GM12878 (cell line): ENCODE data around the gene CHRNA5. TPM values are rescaled to one million over a fixed set of nuclear protein-coding genes. Genes with fewer than 3 reads are reported as not detected.

Experiments
- ATAC-seq: fragments of 200-7000 bp; cut with Tn5 transposase; 3 replicates; pipeline ENCODE4 v1.9.1; 2020; ENCODE audit warnings: mild to moderate bottlenecking, moderate library complexity
- BruUV-seq: library from RNA; stranded (reverse); fragments of 400-500 nt; replicated peaks from 2 replicates; lab custom pipeline; 2021; lab: Mats Ljungman, UMichigan
- CTCF ChIA-PET: fragments of 300-600 bp; sonication (Branson Sonifier 250); formaldehyde crosslinking; extraction: SDS; loops from one replicate; lab custom pipeline; 2021; ENCODE audit warnings: inconsistent platforms; lab: Yijun Ruan, JAX
- POLR2A ChIA-PET: fragments of 350-600 bp; formaldehyde crosslinking; extraction: SDS; loops from one replicate; lab custom pipeline; 2021; ENCODE audit warnings: inconsistent platforms; lab: Charles Lee
- RAD21 ChIA-PET: fragments of 300-600 bp; sonication (Branson Sonifier 250); formaldehyde crosslinking; loops from one replicate; lab custom pipeline; 2023; ENCODE audit warnings: antibody characterized with exemption; ENCODE audit not compliant: unreplicated experiment; lab: Charles Lee
- SMC1A ChIA-PET: fragments of 300-600 bp; sonication (Branson Sonifier 250); formaldehyde crosslinking; loops from one replicate; lab custom pipeline; 2023; ENCODE audit not compliant: unreplicated experiment, uncharacterized antibody; lab: Charles Lee
- DNase-seq: peaks from one replicate; pipeline ENCODE4 v3.0.0-alpha.2; 2011; ENCODE audit warnings: low read depth, low spot score
- FAIRE-seq: peaks from 3 replicates; lab custom pipeline; 2011; peaks lifted over from hg19 to GRCh38; lab: Jason Lieb, UNC
- H2AFZ ChIP-seq: 2 replicates; pipeline ENCODE4 v1.6.0; 2011; ENCODE audit warnings: low read depth, low read length, control low read depth; ENCODE audit not compliant: control insufficient read depth
- H3K27ac ChIP-seq: 2 replicates; pipeline ENCODE4 v1.5.1; 2011; ENCODE audit warnings: control low read depth; ENCODE audit not compliant: control insufficient read depth, insufficient read depth
- H3K27me3 ChIP-seq, 2 experiments: replicated peaks in 1 of 2; 2 replicates each; pipeline versions ENCODE4 v1.6.0 to v1.6.1; 2011; ENCODE audit warnings: low read length in 1 of 2; ENCODE audit not compliant: control insufficient read depth in 2 of 2, insufficient read depth in 2 of 2
- H3K36me3 ChIP-seq, 2 experiments: 2 replicates each; pipeline ENCODE4 v1.5.1; 2011; ENCODE audit warnings: low read length in 1 of 2; ENCODE audit not compliant: control insufficient read depth in 2 of 2, insufficient read depth in 2 of 2
- H3K4me1 ChIP-seq: 2 replicates; pipeline ENCODE4 v1.6.1; 2011; ENCODE audit warnings: mild to moderate bottlenecking, low read length, moderate library complexity, mixed read lengths; ENCODE audit not compliant: control insufficient read depth, insufficient read depth
- H3K4me2 ChIP-seq: 2 replicates; pipeline ENCODE4 v1.6.0; 2011; ENCODE audit warnings: control low read depth; ENCODE audit not compliant: control insufficient read depth, insufficient read depth
- H3K4me3 ChIP-seq: fragments of 200-600 bp; sonication (generic); 2 replicates; pipeline ENCODE4 v1.5.1; 2016
- H3K79me2 ChIP-seq: 2 replicates; pipeline ENCODE4 v1.6.0; 2011; ENCODE audit warnings: low read length; ENCODE audit not compliant: control insufficient read depth, insufficient read depth
- H3K9ac ChIP-seq: 2 replicates; pipeline ENCODE4 v1.8.0; 2011; ENCODE audit warnings: low read length, control low read depth, mixed read lengths; ENCODE audit not compliant: control insufficient read depth, insufficient read depth
- H3K9me3 ChIP-seq: replicated peaks from 3 replicates; pipeline ENCODE4 v1.5.1; 2011; ENCODE audit warnings: mild to moderate bottlenecking, low read length; ENCODE audit not compliant: control insufficient read depth, insufficient read depth
- H4K20me1 ChIP-seq: 2 replicates; pipeline ENCODE4 v1.6.0; 2011; ENCODE audit not compliant: control insufficient read depth, insufficient read depth
- BACH1 ChIP-seq: fragments of 450-650 bp; IDR thresholded peaks from 2 replicates; pipeline ENCODE4 v1.6.1; 2017; ENCODE audit warnings: mild to moderate bottlenecking, borderline replicate concordance
- IRF3 ChIP-seq: fragments of 450-650 bp; IDR thresholded peaks from 2 replicates; pipeline ENCODE4 v1.6.1; 2014; ENCODE audit warnings: mild to moderate bottlenecking
- JUNB ChIP-seq: IDR thresholded peaks from 2 replicates; pipeline ENCODE4 v1.6.1; 2016; ENCODE audit warnings: antibody characterized with exemption, mild to moderate bottlenecking
- MEF2A ChIP-seq: IDR thresholded peaks from 2 replicates; pipeline ENCODE4 v1.6.1; 2011; ENCODE audit warnings: low read depth, mild to moderate bottlenecking, low read length, moderate library complexity; ENCODE audit not compliant: insufficient read depth
- MLLT1 ChIP-seq: fragments of 450-650 bp; IDR thresholded peaks from 2 replicates; pipeline ENCODE4 v1.6.1; 2016; ENCODE audit warnings: mild to moderate bottlenecking
- MTA3 ChIP-seq: IDR thresholded peaks from 2 replicates; pipeline ENCODE4 v1.6.1; 2012; ENCODE audit warnings: low read length, inconsistent platforms, borderline replicate concordance
- PML ChIP-seq: IDR thresholded peaks from 2 replicates; pipeline ENCODE4 v1.6.1; 2012; ENCODE audit warnings: low read length, inconsistent platforms
- POLR2AphosphoS5 ChIP-seq: IDR thresholded peaks from 2 replicates; pipeline ENCODE4 v1.6.1; 2011; ENCODE audit warnings: mild to moderate bottlenecking, low read length, inconsistent platforms
- POU2F2 ChIP-seq: IDR thresholded peaks from 3 replicates; pipeline ENCODE4 v1.6.1; 2011; ENCODE audit warnings: low read depth, mild to moderate bottlenecking, low read length, borderline replicate concordance
- RELA ChIP-seq: fragments of 450-650 bp; IDR thresholded peaks from 2 replicates; pipeline ENCODE4 v1.8.0; 2014; ENCODE audit warnings: borderline replicate concordance; ENCODE audit not compliant: partially characterized antibody
- SIN3A ChIP-seq: IDR thresholded peaks from 2 replicates; pipeline ENCODE4 v1.6.1; 2012; ENCODE audit warnings: low read depth, low read length, improper control_type of control experiment
- SMAD1 ChIP-seq: fragments of 450-650 bp; IDR thresholded peaks from 2 replicates; pipeline ENCODE4 v1.6.1; 2018; ENCODE audit warnings: mild to moderate bottlenecking, low read depth; ENCODE audit not compliant: partially characterized antibody
- USF1 ChIP-seq: IDR thresholded peaks from 2 replicates; pipeline ENCODE4 v1.6.1; 2011; ENCODE audit warnings: borderline replicate concordance, low read depth, mild to moderate bottlenecking, moderate library complexity, mixed read lengths, low read length; ENCODE audit not compliant: insufficient read depth; ENCODE audit errors: extremely low read length
- USF2 ChIP-seq: IDR thresholded peaks from 2 replicates; pipeline ENCODE4 v1.6.1; 2011; ENCODE audit warnings: low read depth, low read length, improper control_type of control experiment, borderline replicate concordance
- ZNF592 ChIP-seq: fragments of 450-650 bp; IDR thresholded peaks from 2 replicates; pipeline ENCODE4 v1.6.1; 2017; ENCODE audit warnings: mild to moderate bottlenecking, moderate library complexity
- WGBS: methylation state at CpG from one replicate; pipeline ENCODE4 v1.1.6; 2016; ENCODE audit warnings: low lambda C conversion rate; ENCODE audit not compliant: insufficient replicate concordance, insufficient coverage; ENCODE audit errors: missing lambda C conversion rate; 5-methylcytosine and 5-hydroxymethylcytosine counted together
- in situ Hi-C: fragments of 300-500 bp; cut with MboI; formaldehyde crosslinking; loops from 9 replicates; pipeline ENCODE4 v1.14.3; 2018; ENCODE audit warnings: mixed read lengths
- intact Hi-C: fragments of 100-400 bp; cut with micrococcal nuclease; formaldehyde crosslinking; loops from one replicate; pipeline ENCODE4 v1.14.2; 2022; ENCODE audit not compliant: unreplicated experiment
- polyA plus RNA-seq, 11 experiments: library from polyadenylated mRNA; depleted of rRNA in 4 of 11; unstranded in 6 of 11; stranded (reverse) in 5 of 11; fragments of >200 nt; fragmentation: Nextera tagmentation in 4 of 11; fragmentation: Illumina TruSeq in 1 of 11; extraction: Ambion mirVana in 4 of 11; extraction: Trizol in 1 of 11; gene quantifications; 1 replicate in 1 of 11; 2 replicates in 10 of 11; pipeline versions ENCODE4 v1.2.1 to v1.2.3, GENCODE V29; 2011 to 2016; ENCODE audit warnings: inconsistent platforms in 2 of 11, missing spikeins in 2 of 11, low read depth in 1 of 11
- total RNA-seq, 4 experiments: library from RNA; depleted of rRNA in 3 of 4; stranded (reverse); fragments of >200 nt in 3 of 4; fragmentation: Illumina TruSeq in 1 of 4; extraction: Trizol in 1 of 4; gene quantifications; 2 replicates each; pipeline versions ENCODE4 v1.2.1 to v1.2.3, GENCODE V29; 2013 to 2021

CHRNA5 gene
- total and polyA plus RNA-seq, 10 of the 15 experiments (the other 5 are each of a cell fraction or from before 2014, with no cell fraction given), result 0.74 to 21.4 (median 12.7) TPM

GRCh38 chr15:78533331-78533730 is 32.0 kb upstream of the CHRNA5 start:
- SMC1A ChIA-PET, result no interaction called here
- ATAC-seq, result no peak
- H3K9me3 ChIP-seq, result no peaks in the 10 kb centered on the region
- BruUV-seq, result no TSS peak
- no peak overlapping the region for H3K4me3 ChIP-seq
- H3K4me2 ChIP-seq, result no peak overlapping the region
- no peak overlapping the region for H3K9ac ChIP-seq
- H3K4me1 ChIP-seq, result no peaks in the 10 kb centered on the region; the same call in 1 of the 2 replicates
- H2AFZ ChIP-seq, result no peak overlapping the region
- H3K27ac ChIP-seq, result no peak overlapping the region
- DNase-seq, result no peak
- POLR2A ChIA-PET, result interaction anchor here (0.8 kb wide), 1 partner anchor 17 kb away, joined by 3 read pairs; no protein-coding TSS in a partner anchor
- CTCF ChIA-PET, result interaction anchor here (0.6 kb wide), 1 partner anchor 292 kb away, joined by 3 read pairs; no protein-coding TSS in a partner anchor
- no peaks in the 10 kb centered on the region for H3K36me3 ChIP-seq
- RAD21 ChIA-PET, result no interaction called here
- no peak for FAIRE-seq
- H4K20me1 ChIP-seq, result no peaks in the 10 kb centered on the region
- intact Hi-C loops, result no loop called here
- 48% methylated on average over 2 of the region's 2 CpGs for WGBS
- no peaks in the 10 kb centered on the region for H3K27me3 ChIP-seq
- in situ Hi-C loops, result no loop called here
- no peaks in the 10 kb centered on the region for H3K79me2 ChIP-seq
- TF ChIP-seq MTA3, result no peak
- no peak for TF ChIP-seq MEF2A
- TF ChIP-seq SMAD1, result no peak
- TF ChIP-seq BACH1, result no peak
- TF ChIP-seq USF2, result no peak
- no peak for TF ChIP-seq MLLT1
- TF ChIP-seq USF1, result no peak
- TF ChIP-seq POLR2AphosphoS5, result no peak
- no peak for TF ChIP-seq JUNB
- no peak for TF ChIP-seq PML
- TF ChIP-seq SIN3A, result no peak
- no peak for TF ChIP-seq RELA
- TF ChIP-seq POU2F2, result no peak
- TF ChIP-seq ZNF592, result no peak
- TF ChIP-seq IRF3, result no peak
